OCI-LY1 (cell line): ENCODE results near the gene CD109.

ENCODE experiments used
- EZH2 ChIP-seq: fragments of 200-600 bp; sonication (generic), shearing (Covaris generic); IDR thresholded peaks from 2 replicates; pipeline ENCODE4 v1.8.0; 2017; ENCODE audit warnings: borderline replicate concordance, mixed run types, mild to moderate bottlenecking, antibody characterized with exemption, low read length, moderate library complexity, mixed read lengths
- TF ChIP-seq, protein P1 (sequence below): fragments of 200-600 bp; sonication (generic), shearing (Covaris generic); IDR thresholded peaks from 2 replicates; pipeline ENCODE4 v1.5.1; 2017; ENCODE audit warnings: mild to moderate bottlenecking, antibody characterized with exemption, low read length, moderate library complexity, mixed read lengths

- TF ChIP-seq, protein P1, sequence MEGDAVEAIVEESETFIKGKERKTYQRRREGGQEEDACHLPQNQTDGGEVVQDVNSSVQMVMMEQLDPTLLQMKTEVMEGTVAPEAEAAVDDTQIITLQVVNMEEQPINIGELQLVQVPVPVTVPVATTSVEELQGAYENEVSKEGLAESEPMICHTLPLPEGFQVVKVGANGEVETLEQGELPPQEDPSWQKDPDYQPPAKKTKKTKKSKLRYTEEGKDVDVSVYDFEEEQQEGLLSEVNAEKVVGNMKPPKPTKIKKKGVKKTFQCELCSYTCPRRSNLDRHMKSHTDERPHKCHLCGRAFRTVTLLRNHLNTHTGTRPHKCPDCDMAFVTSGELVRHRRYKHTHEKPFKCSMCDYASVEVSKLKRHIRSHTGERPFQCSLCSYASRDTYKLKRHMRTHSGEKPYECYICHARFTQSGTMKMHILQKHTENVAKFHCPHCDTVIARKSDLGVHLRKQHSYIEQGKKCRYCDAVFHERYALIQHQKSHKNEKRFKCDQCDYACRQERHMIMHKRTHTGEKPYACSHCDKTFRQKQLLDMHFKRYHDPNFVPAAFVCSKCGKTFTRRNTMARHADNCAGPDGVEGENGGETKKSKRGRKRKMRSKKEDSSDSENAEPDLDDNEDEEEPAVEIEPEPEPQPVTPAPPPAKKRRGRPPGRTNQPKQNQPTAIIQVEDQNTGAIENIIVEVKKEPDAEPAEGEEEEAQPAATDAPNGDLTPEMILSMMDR: no peak
- TF ChIP-seq EZH2: no peak
These were observed 56.9 kb downstream of the CD109 start for GRCh38 chr6:73752943-73753342.
